HUDEP-2 (cell line): Measurements from ENCODE around the gene ATG10.
"Not testable (repeated sequence)": the region's sequence is repeated elsewhere in the genome, so short reads cannot be mapped to it uniquely, and the experiment has no call there.

Source experiments
- DNase-seq, 76 experiments: peaks; one replicate each; lab custom pipeline; 2025; ENCODE audit not compliant: unreplicated experiment in 76 of 76; lab: John Stamatoyannopoulos, UW

ATG10 gene

DNA sequence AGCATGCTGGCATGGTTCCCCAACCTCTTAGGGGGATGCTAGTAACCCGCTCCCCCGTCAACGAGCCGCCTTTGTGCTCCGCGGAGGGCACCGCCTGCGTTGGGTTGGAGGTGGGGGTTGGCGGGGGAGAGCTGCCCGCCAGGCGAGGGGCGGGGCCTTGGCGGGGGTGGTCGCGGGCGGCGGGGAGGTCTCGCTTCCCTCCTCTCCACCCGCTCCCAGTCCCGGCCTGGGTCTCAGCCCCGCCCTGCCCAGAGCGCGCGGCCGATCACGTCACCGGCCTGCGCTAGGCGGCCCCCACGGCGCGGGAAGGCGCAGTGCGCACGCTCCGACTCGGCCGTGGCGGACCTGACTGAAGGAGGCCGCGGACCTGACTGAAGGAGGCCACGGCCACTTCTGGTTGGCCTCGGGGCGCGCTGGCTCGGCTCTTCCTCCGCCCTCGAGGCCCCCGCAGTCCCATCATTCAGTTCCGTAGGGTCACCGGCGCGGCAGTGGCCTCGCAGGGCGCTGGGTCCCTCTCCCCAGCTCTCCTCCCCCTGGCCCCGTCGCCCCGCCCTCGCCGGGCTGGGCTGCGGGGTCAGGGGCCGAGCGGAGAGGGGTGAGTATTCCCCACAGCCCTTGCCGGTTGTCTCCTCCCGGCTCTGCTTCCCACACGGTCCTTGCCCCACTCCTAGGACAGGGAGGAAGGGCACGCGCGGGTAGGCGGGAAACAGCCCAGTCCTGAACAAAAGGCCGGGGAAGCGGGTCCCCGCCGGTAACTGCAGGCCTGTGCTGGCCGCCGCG is at the start of gene ATG10:
Gene ATG10, plus strand, starts transcription at position 312 of the 780 bp plus-strand sequence. CDS start 15,548 bp downstream, outside the sequence.
- DNase-seq: peak in 75 of 76 experiments; percentile 1 to 90 (median 77)

DNA sequence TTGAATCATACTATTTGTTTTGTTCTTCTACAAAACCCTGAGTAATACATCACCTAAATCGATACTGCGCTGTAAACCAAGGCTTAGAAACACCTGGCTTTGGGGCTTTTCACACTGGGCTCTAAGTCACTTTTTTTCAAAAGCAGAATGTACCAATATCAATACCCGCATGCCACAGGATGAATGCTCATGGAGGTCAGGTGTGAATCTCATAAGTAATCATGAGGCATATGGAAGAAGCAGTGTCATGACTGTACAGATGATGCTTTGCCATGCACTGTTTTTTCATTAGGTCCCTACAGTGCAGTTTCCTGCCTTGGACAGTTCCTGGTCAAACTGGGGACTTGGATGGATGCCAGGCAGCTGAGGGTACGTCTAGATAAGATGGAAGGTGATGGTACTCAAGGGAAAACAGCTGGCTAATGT is 49.0 kb upstream of the ATG10 start:
- peak in 7 of 76 experiments; percentile 0 to 18 (median 1) for DNase-seq

DNA sequence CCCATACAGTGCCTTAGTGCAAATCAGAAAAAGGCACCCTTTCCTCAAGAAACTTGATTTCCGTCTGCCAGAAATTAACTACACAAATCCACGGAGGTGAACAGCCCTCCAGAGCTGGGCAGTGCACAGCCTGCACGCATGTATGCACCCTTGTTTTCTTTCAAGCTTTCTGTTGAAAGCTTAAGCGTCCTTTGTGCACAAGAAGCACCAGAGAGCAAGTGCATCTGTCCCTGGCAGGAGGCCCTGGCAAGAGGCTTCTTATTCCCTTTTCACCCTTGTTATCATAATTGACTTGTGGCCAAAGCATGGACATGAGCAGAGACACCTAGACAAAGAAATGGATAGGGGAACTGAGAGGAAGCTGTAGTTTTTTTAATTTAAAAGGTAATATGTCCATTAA is 47.4 kb upstream of the ATG10 start:
- DNase-seq: no peak

DNA sequence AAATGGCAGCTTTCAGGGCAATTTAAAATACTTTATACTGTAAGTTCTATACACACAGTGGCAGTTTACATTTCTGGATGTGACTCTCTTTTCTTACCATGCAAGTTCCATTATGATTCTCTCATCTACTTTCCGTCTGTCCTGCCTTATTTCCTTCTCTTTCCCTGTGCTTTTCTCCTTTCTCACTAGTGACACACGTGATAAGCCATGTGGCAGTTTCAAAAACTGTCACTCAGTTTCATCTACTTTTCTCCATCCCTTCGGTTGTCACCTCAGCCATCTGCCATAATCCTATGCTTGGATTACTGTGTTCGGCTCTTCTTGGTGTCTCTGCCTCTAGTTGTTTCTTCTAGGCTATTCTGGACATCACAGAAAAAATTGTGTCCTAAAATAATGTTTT is 46.8 kb upstream of the ATG10 start:
- no peak for DNase-seq

DNA sequence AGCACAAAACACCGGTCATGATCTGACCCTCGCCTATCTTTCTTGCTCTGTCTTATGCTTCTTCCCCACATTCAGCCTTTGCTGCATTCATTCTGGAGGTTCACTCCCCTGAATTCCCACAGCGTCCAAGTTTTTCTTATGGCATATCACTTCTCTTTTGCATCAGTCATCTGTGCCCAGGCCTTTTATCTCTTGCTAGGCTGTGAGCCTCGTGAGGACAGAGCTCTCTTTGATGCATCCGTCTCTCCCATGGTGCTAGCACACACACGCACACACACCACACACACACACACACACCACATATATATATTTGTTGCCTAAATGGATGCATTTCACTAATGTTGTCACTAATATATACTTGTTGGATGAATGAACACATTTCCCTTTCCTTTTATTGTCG is 45.8 kb upstream of the ATG10 start:
- no peak for DNase-seq

DNA sequence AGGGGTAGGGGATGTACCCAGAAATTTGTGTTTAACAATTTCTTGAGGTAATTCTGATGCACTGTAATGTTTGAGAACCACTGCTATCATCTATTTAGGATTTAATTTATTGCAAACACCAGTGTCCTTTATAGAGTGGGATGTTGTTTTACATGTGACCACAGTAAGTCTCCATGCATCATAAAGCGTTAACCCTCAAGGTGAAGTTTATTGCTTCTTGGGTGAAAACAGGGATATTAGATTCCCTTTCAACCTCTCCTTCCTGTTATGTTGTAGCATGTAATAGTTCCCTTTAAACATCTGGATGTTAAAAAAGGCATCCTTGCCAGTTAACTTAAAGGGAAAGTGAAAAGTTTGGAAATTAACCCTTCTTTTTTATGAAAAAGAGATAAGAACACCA is 35.8 kb upstream of the ATG10 start:
- no peak for DNase-seq

DNA sequence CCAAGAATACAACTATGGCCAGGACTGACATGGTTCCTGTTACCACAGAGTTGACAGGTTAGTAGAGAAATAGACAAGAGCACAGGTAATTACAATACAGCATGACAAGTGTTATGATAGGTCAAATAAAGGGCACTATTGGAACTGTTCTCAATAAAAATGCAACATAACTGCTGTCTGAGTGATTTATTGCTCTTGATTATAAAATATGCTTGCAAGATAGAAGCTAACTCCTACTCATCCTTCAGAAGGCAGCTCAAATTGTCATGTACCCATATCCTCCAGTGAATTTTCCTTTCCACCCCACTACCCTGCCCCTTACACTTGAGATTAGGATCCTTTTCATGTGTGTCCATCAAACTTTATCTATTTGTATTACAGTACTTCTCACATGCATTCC is 35.1 kb upstream of the ATG10 start:
- no peak for DNase-seq

DNA sequence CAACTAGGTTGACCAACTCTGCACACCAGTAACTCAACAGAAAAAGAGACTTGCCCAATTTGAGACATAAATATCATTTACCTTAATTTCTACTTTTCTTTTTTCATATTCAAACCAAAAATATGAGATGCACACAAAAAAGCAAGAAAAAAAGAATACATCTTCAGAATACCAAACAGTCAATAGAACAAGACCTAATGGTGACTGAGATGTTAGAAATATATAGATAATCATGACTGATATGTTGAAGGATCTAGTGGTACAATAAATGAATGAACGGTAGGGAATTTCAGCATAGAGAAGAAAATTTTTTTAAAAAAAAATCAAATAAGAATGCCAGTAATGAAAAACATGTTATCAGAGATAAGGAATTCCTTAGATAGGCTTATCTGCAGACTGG is 29.1 kb upstream of the ATG10 start:
- no peak for DNase-seq

DNA sequence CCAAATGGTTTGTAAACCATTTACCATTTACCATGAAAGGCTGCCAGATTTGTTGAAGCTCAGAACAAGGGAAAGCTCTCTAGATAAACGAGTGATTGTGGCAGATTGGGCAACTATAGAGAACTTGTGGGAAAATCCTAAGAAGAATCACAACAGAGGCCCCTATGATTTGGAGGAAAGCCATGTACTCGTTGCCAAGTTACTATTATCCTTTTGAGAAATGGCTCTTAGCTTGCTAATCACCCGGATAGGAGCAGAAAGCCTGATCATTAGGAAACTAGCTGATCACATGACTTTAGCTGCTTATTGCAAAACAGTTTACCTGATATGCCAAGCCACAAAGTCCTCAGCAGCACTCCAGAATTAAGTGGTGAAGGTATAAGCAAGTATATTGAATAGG is 23.5 kb upstream of the ATG10 start:
- no peak for DNase-seq

DNA sequence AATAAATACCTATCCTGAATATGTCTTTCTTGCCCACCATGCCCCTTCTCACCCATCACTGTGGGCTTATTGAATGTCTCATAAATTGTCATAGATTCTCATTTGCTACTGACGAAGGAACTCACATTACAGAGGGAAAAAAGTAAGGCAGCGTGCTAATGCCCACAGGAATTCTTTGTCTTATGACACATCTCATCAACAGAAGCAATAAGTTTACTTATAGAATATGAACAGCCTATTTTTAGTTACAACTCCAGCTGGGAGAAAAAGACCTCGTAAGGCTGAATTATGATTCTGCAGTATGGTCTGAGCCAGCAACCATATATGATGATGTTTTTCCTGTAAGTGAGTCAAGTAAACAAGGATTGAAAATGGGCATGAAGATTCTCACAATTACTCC is 22.4 kb upstream of the ATG10 start:
- no peak for DNase-seq

DNA sequence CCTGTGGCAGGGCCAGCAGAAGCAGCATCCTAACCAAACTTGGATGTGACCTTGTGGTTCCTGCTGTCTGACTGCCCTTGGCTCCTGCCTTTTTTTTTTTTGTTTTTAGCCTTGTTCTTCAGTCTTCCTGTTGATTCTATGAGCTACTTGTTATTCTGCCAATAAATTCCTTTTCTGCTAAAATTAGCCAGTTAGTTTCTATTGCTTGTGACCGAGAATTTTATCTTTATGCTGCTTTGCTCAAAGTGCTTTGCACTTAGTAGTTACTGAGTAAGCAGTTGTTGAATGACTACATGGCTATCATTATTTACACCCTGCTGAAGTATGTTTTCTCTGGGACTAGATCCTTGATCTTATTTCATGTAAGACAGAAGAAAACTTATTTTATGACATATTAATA is 20.8 kb upstream of the ATG10 start:
- no peak for DNase-seq

DNA sequence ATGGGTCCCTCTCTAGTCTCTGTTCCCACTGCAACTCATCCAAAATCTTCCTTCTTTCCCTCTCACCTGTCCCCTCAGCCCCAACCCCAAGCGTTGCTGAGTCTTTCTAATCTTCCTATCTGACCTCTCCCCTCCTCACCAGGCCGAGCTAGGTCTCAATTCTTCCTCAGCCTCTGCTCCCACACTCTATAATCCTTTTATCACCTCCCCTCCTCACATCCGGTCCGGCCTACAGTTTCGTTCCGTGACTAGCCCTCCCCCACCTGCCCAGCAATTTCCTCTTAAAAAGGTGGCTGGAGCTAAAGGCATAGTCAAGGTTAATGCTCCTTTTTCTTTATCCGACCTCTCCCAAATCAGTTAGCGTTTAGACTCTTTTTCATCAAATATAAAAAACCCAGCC is 17.0 kb upstream of the ATG10 start:
- not testable (repeated sequence) for DNase-seq

DNA sequence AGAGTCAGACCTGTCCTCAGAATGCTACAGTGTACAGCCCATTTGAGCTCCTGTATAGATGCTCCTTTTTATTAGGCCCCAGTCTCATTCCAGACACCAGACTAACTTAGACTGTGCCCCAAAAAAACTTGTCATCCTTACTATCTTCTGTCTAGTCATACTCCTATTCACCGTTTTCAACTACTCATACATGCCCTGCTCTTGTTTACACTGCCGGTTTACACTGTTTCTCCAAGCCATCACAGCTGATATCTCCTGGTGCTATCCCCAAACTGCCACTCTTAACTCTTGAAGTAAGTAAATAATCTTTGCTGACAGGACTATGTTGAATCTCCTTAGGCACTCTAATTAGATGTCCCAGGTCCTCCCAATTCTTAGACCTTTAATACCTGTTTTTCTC is 13.7 kb upstream of the ATG10 start:
- not testable (repeated sequence) for DNase-seq

DNA sequence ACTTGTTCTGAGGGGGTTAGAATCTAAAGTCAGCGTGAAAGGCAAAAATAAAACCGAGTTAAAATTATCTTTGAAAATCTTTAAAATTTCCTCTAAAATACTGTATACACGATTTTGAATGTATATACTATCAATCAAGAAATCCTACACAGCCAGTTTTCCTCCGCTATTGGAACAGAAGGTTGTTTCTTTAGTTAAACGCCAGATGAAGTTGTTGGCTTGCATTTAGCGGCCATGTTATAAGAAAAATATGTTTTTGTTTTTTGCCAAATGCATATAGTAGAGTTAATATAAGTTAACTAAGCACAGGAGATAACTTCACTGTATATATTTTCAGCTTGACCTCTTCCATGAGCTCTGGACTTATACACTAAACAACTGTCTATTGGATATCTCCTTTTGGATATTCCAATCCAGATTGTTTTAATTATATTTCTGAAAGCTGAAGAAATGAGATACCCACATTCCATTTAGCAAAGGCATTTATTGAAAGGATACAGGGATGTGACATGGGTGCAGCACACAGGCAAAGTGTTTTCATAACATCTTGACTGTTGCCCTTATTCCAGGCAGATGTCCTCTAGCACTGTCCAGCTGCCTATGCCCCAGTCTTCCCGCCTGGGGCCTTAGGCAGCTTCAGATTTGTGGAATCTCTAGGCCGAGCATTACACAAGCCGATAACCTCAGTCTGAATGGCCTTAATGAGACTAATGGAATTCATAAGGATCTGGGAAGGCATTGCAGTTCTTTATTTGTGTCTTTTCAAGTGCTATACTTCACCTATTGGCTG is 10.0 kb upstream of the ATG10 start:
- DNase-seq: no peak

DNA sequence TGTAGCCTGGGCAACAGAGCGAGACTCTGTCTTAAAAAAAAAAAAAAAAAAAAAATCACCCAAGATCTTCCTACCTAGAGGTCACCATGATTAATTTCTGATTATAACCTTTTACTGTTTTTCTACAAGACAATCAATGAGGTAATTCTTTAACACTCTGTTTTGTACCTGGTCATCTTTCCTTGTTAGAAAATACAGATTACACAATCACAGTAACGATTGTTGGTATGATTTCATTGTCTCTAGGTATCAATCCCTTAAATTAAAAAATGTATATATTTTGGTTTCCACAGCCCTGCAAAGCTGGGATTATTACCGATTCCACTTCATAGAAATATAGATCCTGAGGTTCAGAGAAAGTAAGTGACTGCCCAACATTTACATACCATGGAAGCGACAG is 8.3 kb upstream of the ATG10 start:
- no peak for DNase-seq

DNA sequence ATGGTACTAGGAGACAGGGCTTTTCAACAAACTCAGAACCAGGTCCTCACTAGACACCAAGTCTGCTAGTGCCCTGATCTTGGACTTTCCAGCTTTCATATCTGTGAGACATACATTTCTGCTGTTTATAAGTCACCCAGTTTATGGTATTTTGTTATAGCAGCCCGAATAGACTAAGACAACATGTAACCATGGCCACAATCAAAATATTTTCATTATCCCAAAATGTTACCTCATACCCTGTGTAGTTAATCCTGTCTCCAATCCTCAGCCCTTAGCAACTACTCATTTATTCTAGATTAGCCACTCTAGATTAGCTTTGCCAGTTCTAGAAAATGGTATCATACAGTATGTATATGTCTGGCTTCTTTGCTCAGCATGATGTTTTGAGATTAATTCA is 6.3 kb upstream of the ATG10 start:
- DNase-seq: no peak

DNA sequence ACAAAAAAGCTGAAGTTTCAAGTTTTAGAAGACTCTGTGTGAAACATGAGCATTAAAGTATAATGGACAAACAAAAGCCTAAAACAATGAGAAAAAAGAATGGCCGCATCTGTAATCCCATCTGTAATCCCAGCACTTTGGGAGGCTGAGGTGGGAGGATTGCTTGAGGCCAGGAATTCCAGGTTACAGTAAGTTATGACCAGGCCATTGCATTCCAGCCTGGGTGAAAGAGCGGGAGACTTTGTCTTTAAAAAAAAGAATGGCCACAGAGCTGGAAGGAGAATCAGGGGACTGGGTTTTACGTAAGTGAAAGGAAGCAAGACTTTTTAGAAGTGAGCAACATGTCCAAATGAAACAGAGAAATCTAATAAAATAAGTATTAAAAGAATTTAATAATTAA is 2.6 kb upstream of the ATG10 start:
- no peak for DNase-seq

DNA sequence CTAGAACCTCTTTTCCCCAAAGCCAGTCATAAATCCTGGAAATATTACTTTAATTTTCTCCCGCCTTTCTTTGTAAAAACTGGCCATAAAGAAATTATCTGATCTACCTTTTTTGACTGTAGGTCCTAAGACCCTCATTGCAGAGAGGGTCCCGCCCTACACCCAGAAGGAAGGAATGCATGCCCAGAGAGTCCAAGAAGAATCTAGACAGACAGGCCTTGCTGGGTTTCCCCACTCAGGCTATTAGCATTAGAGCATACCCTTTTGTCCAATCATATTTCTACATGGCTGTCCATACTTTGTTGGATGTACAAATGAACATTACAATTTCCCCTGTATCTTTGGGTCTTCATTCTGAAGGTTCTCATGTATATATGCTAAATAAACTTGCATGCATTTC is 1.9 kb upstream of the ATG10 start:
- DNase-seq: no peak

DNA sequence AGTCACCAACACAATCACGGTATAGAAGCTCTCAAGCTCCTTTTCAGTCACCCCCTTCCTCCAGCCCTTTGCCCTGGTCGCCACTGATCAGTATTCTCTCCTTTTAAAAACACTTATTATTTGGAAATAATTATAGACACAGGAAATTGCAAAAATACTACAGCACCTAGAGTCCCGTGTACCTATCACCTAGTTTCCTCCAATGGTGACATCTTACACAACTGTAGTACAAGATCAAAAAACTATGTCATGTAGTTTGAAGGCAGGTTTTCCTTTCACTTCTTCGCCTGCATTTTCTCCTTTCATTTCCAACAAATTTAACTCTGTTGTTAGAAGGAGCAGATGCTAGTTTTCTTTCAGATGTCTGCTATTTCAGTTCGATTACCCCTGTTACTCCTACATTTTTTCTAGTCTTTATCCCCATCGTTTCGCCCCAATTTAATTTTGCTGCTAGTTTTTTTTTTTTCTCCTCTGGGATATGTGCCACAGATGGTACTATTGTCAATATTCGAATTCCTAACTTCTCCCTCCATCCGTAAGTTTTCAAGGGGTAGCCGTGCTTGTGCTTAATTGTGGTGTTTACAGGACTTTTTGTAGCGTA is 612 bp upstream of the ATG10 start:
- peak in 7 of 76 experiments; percentile 1 to 29 (median 7) for DNase-seq

DNA sequence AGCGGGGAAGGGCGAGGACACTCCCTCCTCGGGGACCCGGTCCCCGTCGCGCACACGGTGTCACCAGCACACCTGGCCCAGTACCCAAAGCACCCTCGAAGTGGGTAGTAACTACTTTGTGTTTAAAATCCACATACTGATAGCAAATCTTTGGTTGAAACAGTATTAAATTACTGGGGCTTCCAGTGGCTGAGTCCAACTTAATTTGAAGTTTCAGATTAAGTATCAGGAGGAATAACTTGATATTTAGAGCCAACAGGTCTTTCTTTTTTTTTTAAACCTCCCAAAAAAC is 615 bp downstream of the ATG10 start:
- peak in 3 of 76 experiments; percentile 46 to 55 (median 51) for DNase-seq

DNA sequence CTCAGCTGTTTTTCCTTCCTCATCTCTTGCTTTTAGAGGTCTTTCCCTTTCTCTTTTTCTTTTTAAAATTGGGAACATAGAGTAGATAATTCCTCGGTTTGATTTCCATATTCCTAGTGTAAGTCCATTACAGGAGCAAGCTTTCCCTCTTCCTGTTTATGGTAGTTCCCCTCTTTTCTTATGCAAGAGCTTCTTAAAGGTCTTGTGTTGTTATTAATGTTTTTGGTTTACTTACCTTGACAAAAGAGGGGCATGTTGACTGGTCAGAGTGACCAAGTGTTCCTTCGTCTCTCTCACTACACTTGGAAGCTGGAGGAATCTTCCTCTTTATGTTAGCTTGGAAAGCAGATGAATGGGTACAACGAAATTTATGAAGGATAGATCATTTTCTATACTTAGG is 8.3 kb downstream of the ATG10 start:
- no peak for DNase-seq
